Stimulated activated CD4-positive, alpha-beta T cell treated with anti-CD3 and anti-CD28 coated beads, Interleukin-4, amount 100 ng/mL, for 4 hours (primary cell): ENCODE measurements around the gene ZSCAN18.

ENCODE experiments used
- DNase-seq, 2 experiments: peaks; one replicate each; pipeline ENCODE4 v3.0.0-alpha.2; 2020

The ZSCAN18 gene

GRCh38 chr19:58044391-58044790 lies 53.6 kb downstream of the ZSCAN18 start:
- DNase-seq, result no peak

GRCh38 chr19:58042495-58043340 lies 55.3 kb downstream of the ZSCAN18 start:
- DNase-seq, result no peak

GRCh38 chr19:58040751-58041525 lies 57.1 kb downstream of the ZSCAN18 start:
- no peak for DNase-seq

GRCh38 chr19:58038688-58039204 lies 59.3 kb downstream of the ZSCAN18 start:
- DNase-seq, result no peak

GRCh38 chr19:58037927-58038687 lies 59.9 kb downstream of the ZSCAN18 start:
- DNase-seq, result no peak

- no peak for DNase-seq
These were observed 62.2 kb downstream of the ZSCAN18 start for GRCh38 chr19:58035863-58036262.

GRCh38 chr19:58034477-58034793 lies 63.6 kb downstream of the ZSCAN18 start:
- DNase-seq, result no peak
